Spleen (tissue), 11 donors: ENCODE data around the gene MMP11. TPM values are rescaled to one million over a fixed set of nuclear protein-coding genes. Genes with fewer than 3 reads are reported as not detected.

ENCODE experiments used
- DNase-seq: peaks from one replicate; pipeline ENCODE4 v3.0.0-alpha.2; 2020
- H3K27ac ChIP-seq, 8 donors: fragments of 200-600 bp; sonication (generic) in 7 of 8; 1 replicate in 4 of 8; 2 replicates in 4 of 8; pipeline versions ENCODE4 v1.5.0 to v1.8.0; 2016 to 2021; ENCODE audit warnings: inconsistent platforms in 4 of 8, mild to moderate bottlenecking in 4 of 8, moderate library complexity in 1 of 8
- H3K27me3 ChIP-seq, 7 donors: fragments of 200-600 bp; sonication (generic) in 6 of 7; replicated peaks in 1 of 7; 1 replicate in 4 of 7; 2 replicates in 3 of 7; pipeline versions ENCODE4 v1.5.0 to v1.8.0; 2016 to 2021; ENCODE audit warnings: inconsistent platforms in 3 of 7, mild to moderate bottlenecking in 1 of 7
- H3K36me3 ChIP-seq, 6 donors: fragments of 200-600 bp; sonication (generic) in 5 of 6; 1 replicate in 4 of 6; 2 replicates in 2 of 6; pipeline versions ENCODE4 v1.5.0 to v1.8.0; 2016 to 2021; ENCODE audit warnings: inconsistent platforms in 2 of 6
- H3K4me1 ChIP-seq, 6 donors: fragments of 200-600 bp; sonication (generic) in 5 of 6; 1 replicate in 3 of 6; 2 replicates in 3 of 6; pipeline versions ENCODE4 v1.5.0 to v1.8.0; 2016 to 2021; ENCODE audit warnings: inconsistent platforms in 3 of 6
- H3K4me3 ChIP-seq, 8 donors: fragments of 200-600 bp; sonication (generic) in 7 of 8; 1 replicate in 4 of 8; 2 replicates in 4 of 8; pipeline versions ENCODE4 v1.5.0 to v1.8.0; 2016 to 2021; ENCODE audit warnings: inconsistent platforms in 4 of 8, mild to moderate bottlenecking in 4 of 8, moderate library complexity in 2 of 8
- H3K9me3 ChIP-seq, 8 donors: fragments of 200-600 bp; sonication (generic) in 7 of 8; 1 replicate in 4 of 8; 2 replicates in 4 of 8; pipeline versions ENCODE4 v1.5.0 to v1.8.0; 2016 to 2021; ENCODE audit warnings: inconsistent platforms in 4 of 8
- POLR2A ChIP-seq, 3 donors: fragments of 450-650 bp; IDR thresholded peaks; one replicate each; pipeline ENCODE4 v1.5.1; 2017; ENCODE audit warnings: antibody characterized with exemption in 3 of 3, mild to moderate bottlenecking in 1 of 3
- POLR2AphosphoS5 ChIP-seq, 3 donors: sonication (generic); formaldehyde crosslinking; IDR thresholded peaks; one replicate each; pipeline ENCODE4 v1.5.1; 2017; ENCODE audit warnings: antibody characterized with exemption in 3 of 3
- WGBS, 5 donors: extraction: QIAGEN DNeasy Blood & Tissue Kit in 3 of 5; methylation state at CpG; one replicate each; pipeline versions ENCODE4 v1.1.5 to v1.1.7; 2013 to 2018; 5-methylcytosine and 5-hydroxymethylcytosine counted together
- intact Hi-C: fragments of 100-400 bp; cut with DNase I; formaldehyde crosslinking; loops from one replicate; pipeline ENCODE4 v1.15.0; 2023; ENCODE audit warnings: low total_unique reads
- polyA plus RNA-seq, 3 donors: library from polyadenylated mRNA; stranded (reverse); fragments of 200-250 nt; gene quantifications; one replicate each; pipeline ENCODE4 v1.2.1, GENCODE V29; 2013
- total RNA-seq, 7 donors: library from RNA; depleted of rRNA in 3 of 7; stranded (reverse); fragments of >200 nt in 3 of 7; fragmentation: NEBNext Ultra II Directional in 4 of 7; extraction: Animal tissue kit (Norgen Biotek cat#: 25700) in 4 of 7; gene quantifications; one replicate each; pipeline versions ENCODE4 v1.1.0 to v1.2.1, GENCODE V29; 2016 to 2021
- TF ChIP-seq, protein P1 (sequence below), 11 experiments: fragments of 200-600 bp in 7 of 11; fragments of 450-650 bp in 4 of 11; sonication (generic) in 4 of 11; IDR thresholded peaks in 8 of 11; conservative IDR thresholded peaks in 3 of 11; 1 replicate in 7 of 11; 2 replicates in 4 of 11; pipeline versions ENCODE4 v1.4.0 to v1.8.0; 2016 to 2021; ENCODE audit warnings: antibody characterized with exemption in 11 of 11, inconsistent platforms in 4 of 11, mild to moderate bottlenecking in 1 of 11
- donor health status: healthy with polysubstance abuse.
- donor health status: DM: no; HTN: no; CAD: no; lungs with moderate emphysema.
- donor health status: DM: no; HTN: no; CAD: no.
- donor health status: Bipolar disorder and iron deficiency.
- donor health status: healthy.
- donor health status: DM: no; HTN: no; CAD: no.
- donor health status: DM: yes; HTN: yes; CAD: no.

Gene MMP11
- total and polyA plus RNA-seq, 10 donors = 0.66 to 11.0 (median 4.2) TPM

DNA sequence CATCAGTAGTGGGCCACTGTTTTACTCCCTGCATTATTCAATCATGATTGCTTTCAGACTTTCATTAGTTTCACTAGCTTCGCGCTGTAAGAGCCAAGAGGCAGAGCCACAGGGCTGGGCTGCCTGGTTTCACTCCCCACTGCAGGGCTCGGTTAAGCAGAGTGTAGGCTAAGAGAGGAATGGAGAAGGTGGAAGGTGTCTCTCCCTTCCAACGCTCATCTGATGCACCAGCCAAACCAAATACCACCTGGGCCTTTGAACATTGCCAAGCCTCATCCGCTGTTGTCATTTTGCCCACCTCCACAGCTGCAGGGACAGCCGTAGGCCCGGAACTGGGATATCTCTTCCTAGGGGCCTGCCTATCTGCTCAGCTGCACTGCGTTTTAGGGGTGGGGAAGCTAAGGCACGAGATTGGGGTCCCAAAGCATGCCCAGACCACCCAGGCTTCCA is 13.6 kb downstream of the MMP11 start:
- TF ChIP-seq, protein P1, sequence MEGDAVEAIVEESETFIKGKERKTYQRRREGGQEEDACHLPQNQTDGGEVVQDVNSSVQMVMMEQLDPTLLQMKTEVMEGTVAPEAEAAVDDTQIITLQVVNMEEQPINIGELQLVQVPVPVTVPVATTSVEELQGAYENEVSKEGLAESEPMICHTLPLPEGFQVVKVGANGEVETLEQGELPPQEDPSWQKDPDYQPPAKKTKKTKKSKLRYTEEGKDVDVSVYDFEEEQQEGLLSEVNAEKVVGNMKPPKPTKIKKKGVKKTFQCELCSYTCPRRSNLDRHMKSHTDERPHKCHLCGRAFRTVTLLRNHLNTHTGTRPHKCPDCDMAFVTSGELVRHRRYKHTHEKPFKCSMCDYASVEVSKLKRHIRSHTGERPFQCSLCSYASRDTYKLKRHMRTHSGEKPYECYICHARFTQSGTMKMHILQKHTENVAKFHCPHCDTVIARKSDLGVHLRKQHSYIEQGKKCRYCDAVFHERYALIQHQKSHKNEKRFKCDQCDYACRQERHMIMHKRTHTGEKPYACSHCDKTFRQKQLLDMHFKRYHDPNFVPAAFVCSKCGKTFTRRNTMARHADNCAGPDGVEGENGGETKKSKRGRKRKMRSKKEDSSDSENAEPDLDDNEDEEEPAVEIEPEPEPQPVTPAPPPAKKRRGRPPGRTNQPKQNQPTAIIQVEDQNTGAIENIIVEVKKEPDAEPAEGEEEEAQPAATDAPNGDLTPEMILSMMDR (IDR thresholded peaks at IDR 0.05 in 8 of 11, conservative IDR thresholded peaks at IDR 0.05 in 3 of 11) = no peak
- TF ChIP-seq POLR2A (IDR thresholded peaks at IDR 0.05) (no peak), POLR2AphosphoS5 (IDR thresholded peaks at IDR 0.05) (no peak)
- Histone ChIP-seq H3K9me3 (no peaks in the 10 kb centered on the region), H3K4me1 (peaks cover 16 to 75% (median 43%) of the 10 kb centered on the region in 6 donors), H3K4me3 (peak overlapping the region in 6 of 8 donors; percentile 63 to 93 (median 76)), H3K27ac (peak overlapping the region; percentile 96 to 100 (median 99)), H3K27me3 (no peaks in the 10 kb centered on the region), H3K36me3 (peaks cover 0 to 23% (median under 1%) of the 10 kb centered on the region in 6 donors)
- 55 to 73% (median 66%) methylated on average over 8 to 9 of the region's 9 CpGs for WGBS, 5 donors
- intact Hi-C loops = loop anchor here (5.0 kb wide), 1 partner anchor 69 kb away; no protein-coding TSS in a partner anchor
- no peak for DNase-seq

- peak; percentile 8 to 50 (median 39) for TF ChIP-seq POLR2A (IDR thresholded peaks at IDR 0.05)
- TF ChIP-seq POLR2AphosphoS5 (IDR thresholded peaks at IDR 0.05) = peak; percentile 87 to 91 (median 89)
- TF ChIP-seq, protein P1 (IDR thresholded peaks at IDR 0.05 in 8 of 11, conservative IDR thresholded peaks at IDR 0.05 in 3 of 11) = no peak
- peak; percentile 96 for DNase-seq
- peaks cover 18 to 82% (median 43%) of the 10 kb centered on the region in 6 donors for H3K4me1 ChIP-seq
- peak within 1 kb of the TSS; percentile 96 to 100 (median 99) for H3K27ac ChIP-seq
- no peaks in the 10 kb centered on the region for H3K27me3 ChIP-seq
- WGBS, 5 donors = 0 to 1% (median 0%) methylated on average over 19 to 97 of the region's 97 CpGs
- intact Hi-C loops = loop anchor here (5.0 kb wide), 1 partner anchor 70 kb away; no protein-coding TSS in a partner anchor
- peak within 1 kb of the TSS; percentile 58 to 93 (median 72) for H3K4me3 ChIP-seq
- H3K36me3 ChIP-seq = peaks cover 0 to 30% (median 6%) of the 10 kb centered on the region in 6 donors
- H3K9me3 ChIP-seq = no peaks in the 10 kb centered on the region
Observed at GRCh38 chr22:23786752-23787599, 14.3 kb downstream of the MMP11 start, which contains the start of gene SMARCB1. TSS of gene SMARCB1 (plus strand) at chr22:23786966. CDS start at chr22:23787170, 204 bp downstream.

GRCh38 chr22:23787600-23787896 is 14.9 kb downstream of the MMP11 start:
- intact Hi-C loops = loop anchor here (5.0 kb wide), 1 partner anchor 70 kb away; no protein-coding TSS in a partner anchor
- DNase-seq = no peak
- 3 to 8% (median 5%) methylated on average over 3 to 5 of the region's 5 CpGs for WGBS, 5 donors
- H3K4me1 ChIP-seq = peaks cover 18 to 88% (median 43%) of the 10 kb centered on the region in 6 donors
- TF ChIP-seq, protein P1 (IDR thresholded peaks at IDR 0.05 in 8 of 11, conservative IDR thresholded peaks at IDR 0.05 in 3 of 11) = no peak
- TF ChIP-seq POLR2A (IDR thresholded peaks at IDR 0.05) (no peak), POLR2AphosphoS5 (IDR thresholded peaks at IDR 0.05) (no peak)
- H3K36me3 ChIP-seq = peaks cover 0 to 36% (median 12%) of the 10 kb centered on the region in 6 donors
- H3K4me3 ChIP-seq = peak overlapping the region; percentile 58 to 93 (median 72)
- no peaks in the 10 kb centered on the region for H3K27me3 ChIP-seq
- no peaks in the 10 kb centered on the region for H3K9me3 ChIP-seq
- peak overlapping the region; percentile 1 to 100 (median 99) for H3K27ac ChIP-seq

- intact Hi-C loops = loop anchor here (5.0 kb wide), 1 partner anchor 71 kb away; no protein-coding TSS in a partner anchor
- peak overlapping the region; percentile 58 to 93 (median 72) for H3K4me3 ChIP-seq
- H3K4me1 ChIP-seq = peaks cover 18 to 91% (median 43%) of the 10 kb centered on the region in 6 donors
- peaks cover 0 to 40% (median 15%) of the 10 kb centered on the region in 6 donors for H3K36me3 ChIP-seq
- TF ChIP-seq, protein P1 (IDR thresholded peaks at IDR 0.05 in 8 of 11, conservative IDR thresholded peaks at IDR 0.05 in 3 of 11) = no peak
- TF ChIP-seq POLR2A (IDR thresholded peaks at IDR 0.05) (no peak), POLR2AphosphoS5 (IDR thresholded peaks at IDR 0.05) (no peak)
- DNase-seq = no peak
- 67 to 80% (median 76%) methylated on average over 3 of the region's 3 CpGs for WGBS, 5 donors
- H3K27me3 ChIP-seq = no peaks in the 10 kb centered on the region
- H3K27ac ChIP-seq = peak overlapping the region in 7 of 8 donors; percentile 1 to 100 (median 99)
- H3K9me3 ChIP-seq = no peaks in the 10 kb centered on the region
Observed at GRCh38 chr22:23787910-23788309, 15.3 kb downstream of the MMP11 start.
